H9 (cell line): ENCODE results near the gene RNF214. TPM values are rescaled to one million over a fixed set of nuclear protein-coding genes. Genes with fewer than 3 reads are reported as not detected.
A peak's percentile ranks its signal among the peaks of the same experiment; 100 is the strongest.

Source experiments
- DNase-seq: peaks from one replicate; pipeline ENCODE4 v3.0.0-alpha.2; 2017
- H2AFZ ChIP-seq: one replicate; pipeline ENCODE4 v1.6.1; 2013; ENCODE audit warnings: mild to moderate bottlenecking, low read length, control low read depth, moderate library complexity
- H2AK5ac ChIP-seq: 2 replicates; pipeline ENCODE4 v1.6.1; 2013; ENCODE audit warnings: low read length, control low read depth, mixed read lengths; ENCODE audit not compliant: insufficient read length
- H2BK120ac ChIP-seq: one replicate; pipeline ENCODE4 v1.6.1; 2013; ENCODE audit warnings: low read depth, mild to moderate bottlenecking, low read length, control low read depth, inconsistent platforms; ENCODE audit not compliant: poor library complexity, severe bottlenecking
- H2BK12ac ChIP-seq: 2 replicates; pipeline ENCODE4 v1.6.1; 2013; ENCODE audit warnings: low read length, control low read depth, mixed read lengths, low read depth; ENCODE audit not compliant: insufficient read length
- H2BK15ac ChIP-seq: 2 replicates; pipeline ENCODE4 v1.6.1; 2013; ENCODE audit warnings: low read depth, low read length, control low read depth
- H2BK20ac ChIP-seq: one replicate; pipeline ENCODE4 v1.6.1; 2013; ENCODE audit warnings: low read depth, mild to moderate bottlenecking, low read length, control low read depth, inconsistent platforms; ENCODE audit not compliant: poor library complexity, severe bottlenecking
- H2BK5ac ChIP-seq: 2 replicates; pipeline ENCODE4 v1.6.1; 2013; ENCODE audit warnings: low read length, control low read depth, mixed read lengths; ENCODE audit not compliant: insufficient read length
- H3K14ac ChIP-seq: 2 replicates; pipeline ENCODE4 v1.6.1; 2013; ENCODE audit warnings: low read length, control low read depth; ENCODE audit not compliant: insufficient read depth
- H3K18ac ChIP-seq: 2 replicates; pipeline ENCODE4 v1.6.1; 2013; ENCODE audit warnings: low read depth, mild to moderate bottlenecking, mixed read lengths, low read length, control low read depth; ENCODE audit not compliant: insufficient read length
- H3K23ac ChIP-seq: 2 replicates; pipeline ENCODE4 v1.6.1; 2013; ENCODE audit warnings: low read length, control low read depth, mixed read lengths, low read depth; ENCODE audit not compliant: insufficient read length
- H3K23me2 ChIP-seq: 2 replicates; pipeline ENCODE4 v1.6.1; 2013; ENCODE audit warnings: low read depth, mild to moderate bottlenecking, mixed read lengths, low read length, control low read depth; ENCODE audit not compliant: insufficient read length, poor library complexity, severe bottlenecking
- H3K27ac ChIP-seq: 2 replicates; pipeline ENCODE4 v1.5.1; 2013; ENCODE audit warnings: low read length, control low read depth, mixed read lengths, low read depth; ENCODE audit not compliant: insufficient read length
- H3K27me3 ChIP-seq: 2 replicates; pipeline ENCODE4 v1.6.1; 2013; ENCODE audit warnings: low read length, control low read depth, inconsistent platforms; ENCODE audit not compliant: insufficient read depth
- H3K4ac ChIP-seq: 2 replicates; pipeline ENCODE4 v1.6.1; 2013; ENCODE audit warnings: low read depth, mild to moderate bottlenecking, control low read depth, inconsistent platforms, low read length, moderate library complexity
- H3K4me1 ChIP-seq: 2 replicates; pipeline ENCODE4 v1.6.1; 2013; ENCODE audit warnings: low read length, control low read depth, inconsistent platforms; ENCODE audit not compliant: insufficient read depth
- H3K4me2 ChIP-seq: 2 replicates; pipeline ENCODE4 v1.6.1; 2013; ENCODE audit warnings: low read length, control low read depth, mixed read lengths; ENCODE audit not compliant: insufficient read length, insufficient read depth
- H3K56ac ChIP-seq: 2 replicates; pipeline ENCODE4 v1.6.1; 2013; ENCODE audit warnings: low read depth, mild to moderate bottlenecking, mixed read lengths, low read length, control low read depth; ENCODE audit not compliant: insufficient read length
- H3K79me1 ChIP-seq: 2 replicates; pipeline ENCODE4 v1.6.1; 2013; ENCODE audit warnings: low read depth, mild to moderate bottlenecking, moderate library complexity, low read length, control low read depth, inconsistent platforms; ENCODE audit not compliant: insufficient read depth, poor library complexity, severe bottlenecking
- H3K79me2 ChIP-seq: 2 replicates; pipeline ENCODE4 v1.6.1; 2013; ENCODE audit warnings: low read length, control low read depth, inconsistent platforms; ENCODE audit not compliant: insufficient read depth
- H3K9ac ChIP-seq: 2 replicates; pipeline ENCODE4 v1.6.1; 2013; ENCODE audit warnings: low read length, control low read depth, mixed read lengths; ENCODE audit not compliant: insufficient read length; ENCODE audit errors: extremely low read depth
- H3K9me3 ChIP-seq: one replicate; pipeline ENCODE4 v1.6.1; 2013; ENCODE audit warnings: low read depth, low read length, inconsistent platforms; ENCODE audit not compliant: control insufficient read depth
- H3T11ph ChIP-seq: one replicate; pipeline ENCODE4 v1.6.1; 2013; ENCODE audit warnings: mild to moderate bottlenecking, low read length, control low read depth, inconsistent platforms
- H4K20me1 ChIP-seq: one replicate; pipeline ENCODE4 v1.6.1; 2013; ENCODE audit not compliant: control insufficient read depth, insufficient read length, insufficient read depth
- H4K5ac ChIP-seq: 2 replicates; pipeline ENCODE4 v1.6.1; 2013; ENCODE audit warnings: low read depth, mild to moderate bottlenecking, mixed read lengths, low read length, control low read depth; ENCODE audit not compliant: insufficient read length
- H4K8ac ChIP-seq: replicated peaks from 2 replicates; pipeline ENCODE4 v1.6.1; 2013; ENCODE audit warnings: low read length, control low read depth, mixed read lengths, low read depth; ENCODE audit not compliant: insufficient read length
- H4K91ac ChIP-seq: 2 replicates; pipeline ENCODE4 v1.6.1; 2013; ENCODE audit warnings: low read depth, mild to moderate bottlenecking, moderate library complexity, mixed read lengths, low read length, control low read depth; ENCODE audit not compliant: insufficient read length
- H3K27ac Mint-ChIP-seq, 3 experiments: 2 replicates in 2 of 3; 3 replicates in 1 of 3; pipeline ENCODE4 v1.8.0; 2020 to 2021; ENCODE audit warnings: mixed read lengths in 3 of 3, mild to moderate bottlenecking in 1 of 3, moderate library complexity in 1 of 3
- H3K27me3 Mint-ChIP-seq: 2 replicates; pipeline ENCODE4 v1.8.0; 2021; ENCODE audit warnings: low read depth, mild to moderate bottlenecking, moderate library complexity, mixed read lengths
- H3K36me3 Mint-ChIP-seq, 3 experiments: 2 replicates in 2 of 3; 3 replicates in 1 of 3; pipeline ENCODE4 v1.8.0; 2020 to 2021; ENCODE audit warnings: low read depth in 3 of 3, mixed read lengths in 3 of 3; ENCODE audit not compliant: insufficient read depth in 1 of 3
- H3K4me1 Mint-ChIP-seq, 2 experiments: 2 replicates each; pipeline ENCODE4 v1.8.0; 2020; ENCODE audit warnings: mixed read lengths in 2 of 2
- H3K4me3 Mint-ChIP-seq, 2 experiments: 2 replicates in 1 of 2; 3 replicates in 1 of 2; pipeline ENCODE4 v1.8.0; 2020 to 2021; ENCODE audit warnings: mild to moderate bottlenecking in 2 of 2, mixed read lengths in 2 of 2, moderate library complexity in 1 of 2
- H3K9me3 Mint-ChIP-seq, 2 experiments: 2 replicates in 1 of 2; 3 replicates in 1 of 2; pipeline ENCODE4 v1.8.0; 2020; ENCODE audit warnings: mild to moderate bottlenecking in 2 of 2, mixed read lengths in 2 of 2, moderate library complexity in 1 of 2
- CTCF ChIP-seq: fragments of 200-600 bp; sonication (generic); conservative IDR thresholded peaks from 3 replicates; pipeline ENCODE4 v1.8.0; 2021; ENCODE audit warnings: antibody characterized with exemption, mild to moderate bottlenecking
- WGBS: extraction: QIAGEN DNeasy Blood & Tissue Kit; methylation state at CpG from one replicate; pipeline ENCODE4 v1.1.7; 2013; ENCODE audit warnings: missing lambda C conversion rate, low lambda C conversion rate, mixed read lengths; ENCODE audit not compliant: insufficient read length; ENCODE audit errors: extremely low coverage; 5-methylcytosine and 5-hydroxymethylcytosine counted together
- total RNA-seq: library from RNA; stranded (reverse); gene quantifications from 2 replicates; pipeline ENCODE4 v1.2.1, GENCODE V29; 2021

Gene RNF214
- total RNA-seq, 1 experiment from 2014 or later, result 26.0 TPM

GRCh38 chr11:117230286-117230961, 2.0 kb upstream of the RNF214 start:
- Histone ChIP-seq H2BK5ac (no peak overlapping the region), H2BK12ac (no peak overlapping the region), H3K23ac (no peak overlapping the region), H4K91ac (no peak overlapping the region), H3K18ac (no peak overlapping the region), H3K4me2 (peak overlapping the region; percentile 92), H3K9ac (no peak overlapping the region), H3K79me2 (no peaks in the 10 kb centered on the region), H4K5ac (no peak overlapping the region), H3K27ac (no peak overlapping the region), H2BK15ac (no peak overlapping the region), H2AK5ac (no peak overlapping the region), H3K4ac (no peak overlapping the region), H3K4me1 (no peaks in the 10 kb centered on the region), H3T11ph (no peak overlapping the region), H4K20me1 (no peaks in the 10 kb centered on the region), H2BK120ac (no peak overlapping the region), H3K9me3 (no peaks in the 10 kb centered on the region), H3K79me1 (no peaks in the 10 kb centered on the region), H3K27me3 (no peaks in the 10 kb centered on the region), H3K56ac (no peak overlapping the region), H3K14ac (no peak overlapping the region), H4K8ac (no peak overlapping the region), H3K23me2 (peaks cover 15% of the 10 kb centered on the region), H2AFZ (no peak overlapping the region), H2BK20ac (no peak overlapping the region)
- peaks cover 24 to 26% of the 10 kb centered on the region in 2 experiments for H3K4me1 Mint-ChIP-seq
- H3K4me3 Mint-ChIP-seq, result peak overlapping the region; percentile 94 to 97
- H3K27ac Mint-ChIP-seq, result peak overlapping the region in 2 of 3 experiments; percentile 40 to 48; a peak in 3 of 7 replicates
- peaks cover 6 to 36% (median 17%) of the 10 kb centered on the region in 3 experiments; a peak in 5 of 7 replicates for H3K36me3 Mint-ChIP-seq
- TF ChIP-seq CTCF, result no peak
- DNase-seq, result no peak
- WGBS, result no CpG with 5 or more reads among the region's 12 CpGs
- no peaks in the 10 kb centered on the region for H3K9me3 Mint-ChIP-seq
- H3K27me3 Mint-ChIP-seq, result no peaks in the 10 kb centered on the region; the same call in 1 of the 2 replicates
